Activated CD4-positive, alpha-beta T cell treated with anti-CD3 and anti-CD28 coated beads, Interleukin-2, amount 10 ng/mL, durations not matched to agents 24 days and 14 days (primary cell): ENCODE results near the gene VSTM5. TPM values are rescaled to one million over a fixed set of nuclear protein-coding genes. Genes with fewer than 3 reads are reported as not detected.

Experiments
- DNase-seq: peaks from one replicate; pipeline ENCODE4 v3.0.0; 2022
- H3K27ac Mint-ChIP-seq: one replicate; pipeline ENCODE4 v1.8.0; 2022; ENCODE audit warnings: mild to moderate bottlenecking, mixed read lengths
- H3K27me3 Mint-ChIP-seq: one replicate; pipeline ENCODE4 v1.8.0; 2022; ENCODE audit warnings: mixed read lengths
- H3K36me3 Mint-ChIP-seq: one replicate; pipeline ENCODE4 v1.8.0; 2022; ENCODE audit warnings: low read depth, mild to moderate bottlenecking, mixed read lengths
- H3K4me1 Mint-ChIP-seq: one replicate; pipeline ENCODE4 v1.8.0; 2021; ENCODE audit warnings: mixed read lengths
- H3K4me3 Mint-ChIP-seq: one replicate; pipeline ENCODE4 v1.8.0; 2022; ENCODE audit warnings: mild to moderate bottlenecking, moderate library complexity, mixed read lengths
- H3K9me3 Mint-ChIP-seq: one replicate; pipeline ENCODE4 v1.8.0; 2021; ENCODE audit warnings: mixed read lengths
- intact Hi-C: fragments of 100-400 bp; cut with micrococcal nuclease; formaldehyde crosslinking; loops from one replicate; pipeline ENCODE4 v1.15.1; 2023
- total RNA-seq: library from RNA; stranded (reverse); gene quantifications from 2 replicates; pipeline ENCODE4 v1.2.3, GENCODE V29; 2022

VSTM5 gene
- total RNA-seq, 1 donor from 2014 or later, result not detected

DNA sequence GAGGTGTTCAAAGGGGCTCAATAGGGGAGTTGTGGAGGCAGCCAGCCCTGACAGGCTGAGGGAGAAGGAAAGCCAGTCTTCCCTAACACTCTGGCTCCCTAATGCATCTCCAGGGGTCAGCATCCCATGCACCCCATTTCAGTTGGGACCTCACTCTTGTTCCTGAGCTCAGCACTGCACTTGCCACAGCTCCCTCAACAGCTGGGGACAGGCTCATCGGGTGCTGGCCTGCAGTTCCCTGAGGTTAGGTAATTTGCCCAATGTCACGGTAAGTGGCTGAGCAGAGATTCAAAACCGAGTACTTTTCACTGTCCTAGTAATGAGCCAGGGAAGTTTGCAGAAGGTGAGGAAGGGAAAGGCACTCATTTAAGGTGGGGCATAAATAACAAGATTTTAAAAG, 20.8 kb downstream of the VSTM5 start:
- Mint-ChIP-seq H3K27me3 (peaks cover 7% of the 10 kb centered on the region), H3K36me3 (no peaks in the 10 kb centered on the region), H3K9me3 (no peaks in the 10 kb centered on the region), H3K4me1 (no peaks in the 10 kb centered on the region), H3K27ac (no peak overlapping the region), H3K4me3 (no peak overlapping the region)
- intact Hi-C loops, result no loop called here
- no peak for DNase-seq

DNA sequence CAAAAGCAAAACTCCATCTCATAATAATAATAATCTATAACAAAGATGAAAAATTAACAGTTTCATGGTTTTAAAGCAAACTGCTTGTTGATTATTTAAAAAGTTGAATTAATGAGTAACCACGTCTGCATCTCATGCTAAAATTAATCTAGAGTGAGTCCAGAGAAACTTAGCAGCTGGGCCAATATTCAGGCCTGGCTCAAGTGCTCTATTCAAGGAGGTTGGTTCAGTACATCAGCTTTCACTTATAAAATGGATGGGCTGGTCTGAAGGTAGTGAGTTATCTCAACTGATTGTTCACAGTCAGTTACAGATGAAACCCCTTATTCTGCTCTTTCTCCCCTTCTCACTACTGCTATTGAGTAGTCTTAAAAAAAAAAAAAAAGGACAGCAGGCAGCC, 23.1 kb downstream of the VSTM5 start:
- Mint-ChIP-seq H3K4me3 (no peak overlapping the region), H3K9me3 (no peaks in the 10 kb centered on the region), H3K36me3 (no peaks in the 10 kb centered on the region), H3K4me1 (no peaks in the 10 kb centered on the region), H3K27ac (no peak overlapping the region), H3K27me3 (peaks cover 3% of the 10 kb centered on the region)
- intact Hi-C loops, result no loop called here
- DNase-seq, result no peak

DNA sequence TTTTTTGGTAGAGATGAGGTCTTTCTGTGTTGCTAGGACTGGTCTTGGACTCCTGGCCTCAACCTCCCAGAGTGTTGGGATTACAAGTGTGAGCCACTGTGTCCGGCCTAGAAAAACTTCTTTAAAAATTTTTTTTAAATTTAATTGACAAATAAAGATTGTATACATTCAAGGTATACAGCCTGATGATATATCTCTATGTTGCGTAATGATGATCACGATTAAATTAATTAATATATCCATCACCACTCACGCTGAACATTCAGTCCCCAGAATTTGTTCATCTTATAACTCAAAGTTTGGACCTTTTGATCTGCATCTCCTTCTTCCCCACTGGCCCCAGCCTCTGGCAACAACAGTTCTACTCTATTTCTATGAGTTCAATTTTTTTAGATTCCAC, 27.2 kb downstream of the VSTM5 start:
- Mint-ChIP-seq H3K36me3 (peaks cover 1% of the 10 kb centered on the region), H3K4me1 (no peaks in the 10 kb centered on the region), H3K9me3 (no peaks in the 10 kb centered on the region), H3K27ac (no peak overlapping the region), H3K4me3 (no peak overlapping the region), H3K27me3 (peaks cover 3% of the 10 kb centered on the region)
- no peak for DNase-seq
- intact Hi-C loops, result no loop called here

DNA sequence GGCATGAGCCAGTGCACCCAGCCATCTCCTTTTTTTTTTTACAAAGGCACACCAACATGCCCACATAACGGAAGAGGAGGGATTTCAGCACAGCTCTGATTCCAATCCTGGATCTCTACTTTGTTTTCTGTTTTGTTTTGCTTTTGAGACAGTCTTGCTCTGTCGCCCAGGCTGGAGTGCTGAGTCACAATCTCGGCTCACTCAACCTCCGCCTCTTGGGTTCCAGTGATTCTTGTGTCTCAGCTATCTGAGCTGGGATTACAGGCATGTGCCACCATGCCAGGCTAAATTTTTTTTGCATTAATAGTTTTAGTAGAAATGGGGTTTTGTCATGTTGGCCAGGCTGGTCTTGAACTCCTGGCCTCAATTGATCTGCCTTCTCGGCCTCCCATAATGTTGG, 28.1 kb downstream of the VSTM5 start:
- Mint-ChIP-seq H3K4me1 (no peaks in the 10 kb centered on the region), H3K4me3 (no peak overlapping the region), H3K36me3 (peaks cover 3% of the 10 kb centered on the region), H3K27me3 (peaks cover 3% of the 10 kb centered on the region), H3K27ac (no peak overlapping the region), H3K9me3 (no peaks in the 10 kb centered on the region)
- DNase-seq, result no peak
- intact Hi-C loops, result no loop called here

DNA sequence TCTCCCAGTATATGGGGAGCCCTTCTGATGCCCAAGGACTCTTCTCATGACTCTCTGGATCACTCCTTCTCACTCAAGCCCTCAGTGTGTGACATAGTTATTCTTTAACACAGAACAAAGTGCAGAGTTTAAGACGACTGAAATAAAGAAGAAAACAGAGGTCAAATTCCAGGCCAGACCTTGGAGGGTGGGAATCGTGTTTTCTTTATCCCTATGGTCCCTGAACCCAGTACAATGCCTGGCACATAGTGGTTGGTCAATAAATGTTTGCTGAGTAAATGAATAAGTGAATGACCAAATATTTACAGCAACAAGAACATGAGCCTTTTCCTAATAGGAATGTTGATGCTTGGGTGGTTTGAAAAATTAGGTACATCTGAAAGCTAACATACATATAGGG, 28.8 kb downstream of the VSTM5 start:
- no peaks in the 10 kb centered on the region for H3K9me3 Mint-ChIP-seq
- peaks cover under 1% of the 10 kb centered on the region for H3K27me3 Mint-ChIP-seq
- intact Hi-C loops, result no loop called here
- DNase-seq, result no peak
- H3K27ac Mint-ChIP-seq, result no peak overlapping the region
- H3K36me3 Mint-ChIP-seq, result peaks cover 5% of the 10 kb centered on the region
- H3K4me3 Mint-ChIP-seq, result no peak overlapping the region
- no peaks in the 10 kb centered on the region for H3K4me1 Mint-ChIP-seq

DNA sequence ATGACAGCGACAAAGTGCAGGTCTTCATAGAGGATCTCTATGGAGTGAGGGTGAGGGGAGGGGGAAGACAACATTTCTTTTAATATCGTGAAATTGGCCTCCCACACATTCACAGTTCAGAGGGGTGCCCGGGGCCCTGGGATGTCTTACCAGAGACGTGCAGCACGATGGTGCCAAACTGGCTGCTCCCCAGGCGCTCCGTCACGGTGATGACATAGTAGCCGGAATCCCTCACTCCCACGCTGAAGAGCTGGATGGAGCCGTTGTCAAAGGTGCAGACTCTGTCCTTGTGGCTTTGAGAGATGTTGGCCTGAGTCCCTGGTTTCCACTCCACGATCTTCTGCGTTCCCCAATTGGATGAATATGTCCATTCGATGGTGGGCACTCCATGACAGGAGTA, 29.6 kb downstream of the VSTM5 start:
- no peak overlapping the region for H3K4me3 Mint-ChIP-seq
- intact Hi-C loops, result no loop called here
- DNase-seq, result no peak
- no peaks in the 10 kb centered on the region for H3K9me3 Mint-ChIP-seq
- no peaks in the 10 kb centered on the region for H3K4me1 Mint-ChIP-seq
- peaks cover 8% of the 10 kb centered on the region for H3K36me3 Mint-ChIP-seq
- no peaks in the 10 kb centered on the region for H3K27me3 Mint-ChIP-seq
- no peak overlapping the region for H3K27ac Mint-ChIP-seq

DNA sequence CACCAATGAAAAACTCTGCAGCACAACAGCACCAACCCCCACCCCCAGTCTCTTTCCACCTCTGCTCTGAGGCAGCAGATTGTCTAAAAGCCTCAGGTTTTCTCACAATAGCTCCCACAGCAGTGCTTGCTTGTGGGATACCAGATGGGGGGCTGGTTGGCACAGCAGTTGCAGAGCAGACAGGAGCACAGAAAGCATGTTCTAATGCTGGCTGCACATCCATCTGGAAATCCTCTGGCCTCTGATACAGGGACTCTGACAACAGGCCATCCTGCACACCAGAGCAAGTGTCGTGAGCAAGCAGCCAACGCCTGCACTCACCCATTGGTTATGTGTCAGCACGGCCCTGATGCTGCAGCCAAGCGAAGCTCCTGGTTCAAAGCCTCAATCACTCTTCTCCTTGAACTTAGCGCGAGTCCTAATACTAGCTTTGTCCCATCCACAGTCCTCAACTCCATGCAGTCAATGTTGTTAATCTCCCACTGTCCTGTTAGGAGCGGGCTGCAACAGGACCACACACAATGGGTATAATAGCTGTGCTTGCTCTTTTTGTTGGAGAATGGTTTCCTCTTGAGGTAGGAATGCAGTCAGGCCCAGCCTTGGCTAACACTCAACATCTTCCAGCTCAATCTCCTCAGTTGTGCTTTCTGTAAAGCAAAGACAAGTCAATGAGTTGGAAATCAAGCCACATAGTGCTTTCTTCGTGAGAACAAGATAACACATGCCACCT, 30.3 kb downstream of the VSTM5 start:
- H3K27me3 Mint-ChIP-seq, result no peaks in the 10 kb centered on the region
- H3K27ac Mint-ChIP-seq, result no peak overlapping the region
- no peaks in the 10 kb centered on the region for H3K9me3 Mint-ChIP-seq
- H3K4me3 Mint-ChIP-seq, result no peak overlapping the region
- intact Hi-C loops, result no loop called here
- H3K36me3 Mint-ChIP-seq, result peaks cover 12% of the 10 kb centered on the region
- H3K4me1 Mint-ChIP-seq, result no peaks in the 10 kb centered on the region
- DNase-seq, result no peak

DNA sequence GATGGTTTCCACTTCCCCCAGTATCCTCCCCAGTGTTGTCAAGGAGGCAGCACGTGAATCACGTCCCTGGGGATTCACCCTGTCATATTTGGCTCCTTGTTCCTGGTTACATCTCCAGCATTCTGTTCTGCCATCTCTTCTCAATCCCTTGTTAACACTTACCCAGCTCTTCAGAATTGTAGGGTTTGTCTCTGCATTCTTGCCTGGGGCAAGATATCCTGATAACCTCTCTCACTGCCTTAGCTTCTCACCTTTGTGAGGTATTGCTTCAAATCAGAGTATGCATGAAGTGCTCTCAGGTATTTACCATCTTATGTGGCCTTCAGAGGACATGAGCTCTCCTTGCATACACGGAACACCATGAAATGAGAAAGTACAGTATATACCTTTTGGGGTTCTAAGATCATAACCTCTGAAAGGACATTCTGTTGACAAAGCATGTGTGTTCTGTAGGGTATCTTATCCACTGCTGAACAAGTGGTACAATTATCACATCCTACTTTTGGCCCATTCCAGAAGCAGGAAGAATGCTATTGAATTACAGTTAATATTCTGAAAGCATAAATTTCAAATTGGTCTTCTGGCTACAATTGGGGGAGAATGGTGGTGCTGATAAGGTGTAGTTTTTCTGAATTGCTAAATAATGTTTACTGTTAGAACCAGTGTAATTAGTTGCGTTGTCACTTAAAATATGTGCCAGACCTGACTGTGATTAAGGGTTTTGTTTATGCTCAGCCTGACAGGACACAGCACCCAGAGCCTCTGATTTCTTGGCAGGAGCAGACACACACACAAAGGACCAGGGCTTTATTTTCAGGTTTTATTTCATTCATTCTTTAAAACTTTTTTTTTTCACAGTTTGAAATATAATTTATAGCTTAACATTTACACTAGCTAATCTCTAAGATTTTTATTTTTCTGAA, 32.7 kb downstream of the VSTM5 start:
- Mint-ChIP-seq H3K27me3 (no peaks in the 10 kb centered on the region), H3K4me3 (no peak overlapping the region), H3K4me1 (no peaks in the 10 kb centered on the region), H3K36me3 (peaks cover 33% of the 10 kb centered on the region), H3K27ac (no peak overlapping the region), H3K9me3 (no peaks in the 10 kb centered on the region)
- no peak for DNase-seq
- intact Hi-C loops, result no loop called here

DNA sequence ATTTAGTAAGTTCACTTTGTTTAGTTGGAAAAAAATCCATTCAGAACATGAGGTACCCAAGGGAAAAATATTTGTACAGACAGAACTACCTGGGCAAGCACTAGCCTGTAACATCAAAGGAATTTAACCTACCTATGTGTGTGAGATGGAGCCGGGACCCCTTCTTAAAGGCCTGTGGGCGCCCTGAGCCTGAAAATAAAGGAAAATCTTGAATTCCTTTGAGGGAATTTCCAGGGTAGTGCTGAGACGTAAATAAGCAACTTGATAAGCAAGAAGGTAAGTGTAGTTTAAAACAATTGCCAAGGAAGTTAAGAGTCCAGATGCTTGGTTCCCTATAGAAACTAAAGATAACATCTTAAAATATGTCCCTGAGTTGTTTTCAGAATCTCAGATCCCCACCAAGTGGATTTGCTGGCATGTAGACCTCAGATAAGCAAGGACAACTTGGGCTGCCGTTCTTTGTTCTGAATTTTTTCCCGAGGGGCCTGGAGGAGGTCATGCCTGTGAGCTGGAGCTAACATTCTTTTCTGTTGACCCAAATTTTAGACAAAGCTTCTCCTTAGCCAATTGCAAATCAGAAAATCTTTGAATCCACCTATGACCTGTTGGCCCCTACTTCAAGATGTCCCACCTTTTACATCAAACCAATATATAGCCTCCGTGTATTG, 35.3 kb downstream of the VSTM5 start:
- no peaks in the 10 kb centered on the region for H3K9me3 Mint-ChIP-seq
- no peaks in the 10 kb centered on the region for H3K27me3 Mint-ChIP-seq
- intact Hi-C loops, result no loop called here
- H3K27ac Mint-ChIP-seq, result no peak overlapping the region
- no peak for DNase-seq
- no peaks in the 10 kb centered on the region for H3K4me1 Mint-ChIP-seq
- peaks cover 54% of the 10 kb centered on the region for H3K36me3 Mint-ChIP-seq
- H3K4me3 Mint-ChIP-seq, result no peak overlapping the region

DNA sequence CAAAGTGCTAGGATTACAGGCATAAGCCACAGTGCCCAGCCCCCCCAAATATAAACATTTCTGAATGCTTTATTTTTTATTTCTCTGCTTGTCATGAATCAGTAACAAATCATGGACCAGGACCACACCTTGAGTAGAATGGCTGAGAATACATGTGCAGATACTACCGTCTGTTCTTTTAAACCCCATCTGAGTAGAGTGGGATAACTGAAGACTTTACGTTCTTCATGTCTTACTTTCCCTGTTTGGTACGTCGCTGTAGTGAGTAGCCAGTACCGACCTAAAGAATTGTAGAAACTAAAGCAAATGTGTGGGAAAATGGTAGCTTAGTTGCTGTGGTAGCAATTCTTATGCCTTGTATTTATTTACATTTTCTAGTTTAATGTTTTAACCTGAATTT, 36.4 kb downstream of the VSTM5 start:
- intact Hi-C loops, result no loop called here
- H3K4me1 Mint-ChIP-seq, result no peaks in the 10 kb centered on the region
- peaks cover 59% of the 10 kb centered on the region for H3K36me3 Mint-ChIP-seq
- no peaks in the 10 kb centered on the region for H3K9me3 Mint-ChIP-seq
- no peak for DNase-seq
- H3K27ac Mint-ChIP-seq, result no peak overlapping the region
- H3K4me3 Mint-ChIP-seq, result no peak overlapping the region
- H3K27me3 Mint-ChIP-seq, result no peaks in the 10 kb centered on the region

DNA sequence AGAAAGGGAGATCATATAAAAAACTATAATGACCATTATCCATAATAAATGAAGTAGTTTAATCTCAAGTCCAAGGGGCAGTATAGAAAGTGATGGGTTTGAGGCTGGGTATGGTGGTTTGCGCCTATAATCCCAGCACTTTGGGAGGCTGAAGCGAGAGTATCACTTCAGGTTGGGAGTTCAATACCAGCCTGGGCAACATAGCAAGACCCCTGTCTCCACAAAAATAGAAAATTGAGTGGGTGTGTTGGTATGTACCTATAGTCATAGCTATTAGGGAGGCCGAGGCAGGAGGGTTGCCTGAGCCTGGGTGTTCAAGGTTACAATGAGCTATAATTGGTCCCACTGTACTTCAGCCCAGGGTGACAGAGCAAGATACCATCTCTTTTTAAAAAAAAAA, 42.4 kb downstream of the VSTM5 start:
- H3K9me3 Mint-ChIP-seq, result no peaks in the 10 kb centered on the region
- H3K27ac Mint-ChIP-seq, result no peak overlapping the region
- no peaks in the 10 kb centered on the region for H3K27me3 Mint-ChIP-seq
- DNase-seq, result no peak
- H3K4me1 Mint-ChIP-seq, result peaks cover 2% of the 10 kb centered on the region
- no peak overlapping the region for H3K4me3 Mint-ChIP-seq
- intact Hi-C loops, result no loop called here
- H3K36me3 Mint-ChIP-seq, result peaks cover 63% of the 10 kb centered on the region

DNA sequence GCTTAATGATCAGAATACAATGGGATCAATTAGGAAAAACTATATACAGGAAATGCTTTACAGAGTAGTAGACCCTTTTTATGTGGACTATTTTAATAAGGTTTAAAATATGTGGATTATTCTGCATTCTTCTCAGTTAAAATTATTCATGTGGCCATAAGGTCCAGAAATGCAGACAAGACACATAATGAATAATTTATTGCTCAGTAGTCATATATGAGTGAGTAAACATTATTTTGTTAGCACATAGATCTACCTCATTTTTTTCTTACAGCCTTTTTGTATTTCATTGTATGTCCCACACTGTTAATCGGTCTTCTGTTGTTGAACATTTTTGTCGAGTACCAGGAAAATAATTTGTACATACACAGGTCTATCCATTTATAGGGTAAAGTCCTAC, 45.5 kb downstream of the VSTM5 start:
- intact Hi-C loops, result no loop called here
- no peak overlapping the region for H3K27ac Mint-ChIP-seq

DNA sequence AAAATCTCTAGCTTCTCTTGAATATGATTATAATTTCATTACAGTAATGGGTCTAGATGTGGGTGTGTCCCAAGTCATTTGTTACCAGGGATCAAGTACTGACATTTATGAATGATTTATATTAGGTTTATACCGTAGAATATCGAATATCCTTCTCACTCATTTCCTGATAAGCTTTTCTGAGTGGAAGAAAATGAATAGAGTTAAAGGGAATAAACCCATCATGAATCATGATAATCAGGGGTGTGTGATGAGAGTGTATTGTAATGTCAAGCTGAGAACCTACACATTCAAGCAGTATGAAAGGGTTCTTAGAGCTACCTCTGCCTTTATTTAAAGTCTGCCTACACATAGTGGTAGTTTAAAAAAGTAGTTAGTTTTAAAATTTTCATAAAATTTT, 49.1 kb downstream of the VSTM5 start:
- DNase-seq, result no peak
- peaks cover 2% of the 10 kb centered on the region for H3K4me1 Mint-ChIP-seq
- intact Hi-C loops, result no loop called here
- H3K4me3 Mint-ChIP-seq, result no peak overlapping the region
- no peak overlapping the region for H3K27ac Mint-ChIP-seq
- H3K27me3 Mint-ChIP-seq, result no peaks in the 10 kb centered on the region
- peaks cover 62% of the 10 kb centered on the region for H3K36me3 Mint-ChIP-seq
- no peaks in the 10 kb centered on the region for H3K9me3 Mint-ChIP-seq

More for the DNA sequence above, 45.5 kb downstream of the VSTM5 start:
- Mint-ChIP-seq H3K4me3 (no peak overlapping the region), H3K36me3 (peaks cover 56% of the 10 kb centered on the region), H3K27me3 (no peaks in the 10 kb centered on the region), H3K4me1 (peaks cover 2% of the 10 kb centered on the region), H3K9me3 (no peaks in the 10 kb centered on the region)
- no peak for DNase-seq
